NCI-H774 (cell line): ENCODE measurements around the gene CUEDC2.

ENCODE experiments used
- DNase-seq: peaks from one replicate; lab custom pipeline; 2025; lab: John Stamatoyannopoulos, UW

Gene CUEDC2

DNA sequence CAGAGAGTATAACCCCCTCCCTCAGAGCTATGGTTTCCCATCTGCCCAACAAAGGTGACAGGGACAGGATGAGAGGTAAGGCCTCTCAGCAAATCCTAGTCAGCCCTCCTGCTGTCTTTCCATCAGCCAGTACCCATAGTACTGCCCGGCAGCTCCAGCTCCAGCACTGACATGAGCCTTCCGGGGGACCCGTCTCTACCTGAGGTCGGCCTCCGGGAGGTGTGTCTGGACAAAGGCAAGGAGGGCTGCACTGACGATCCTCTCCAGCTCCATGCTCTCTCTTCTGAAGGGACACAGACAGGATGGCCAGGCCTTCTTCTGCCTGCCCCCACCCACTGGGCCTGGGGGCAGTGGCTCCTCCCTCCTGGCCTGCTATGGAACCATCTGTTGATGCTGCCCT, 7.5 kb downstream of the CUEDC2 start:
- no peak for DNase-seq

DNA sequence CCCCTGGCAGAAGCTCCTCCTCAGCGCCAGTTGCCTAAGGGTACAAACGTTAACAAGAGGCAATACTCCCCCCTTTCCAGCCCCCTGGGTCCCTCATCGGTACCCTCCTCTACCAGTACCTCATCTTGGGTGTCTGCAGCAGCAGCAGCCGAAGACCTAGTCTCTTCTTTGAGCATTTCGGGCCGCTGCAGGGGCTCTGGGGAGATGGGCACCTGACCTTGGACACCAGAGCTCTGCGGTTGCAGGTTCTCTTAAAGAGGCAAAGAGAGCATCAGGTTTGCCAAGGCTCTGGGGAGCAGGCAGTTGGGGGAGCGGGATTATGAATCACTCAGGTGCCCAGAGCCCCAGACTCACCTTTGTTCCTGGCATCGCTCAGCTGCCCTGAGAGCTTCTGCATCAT, 8.2 kb downstream of the CUEDC2 start:
- DNase-seq = no peak

DNA sequence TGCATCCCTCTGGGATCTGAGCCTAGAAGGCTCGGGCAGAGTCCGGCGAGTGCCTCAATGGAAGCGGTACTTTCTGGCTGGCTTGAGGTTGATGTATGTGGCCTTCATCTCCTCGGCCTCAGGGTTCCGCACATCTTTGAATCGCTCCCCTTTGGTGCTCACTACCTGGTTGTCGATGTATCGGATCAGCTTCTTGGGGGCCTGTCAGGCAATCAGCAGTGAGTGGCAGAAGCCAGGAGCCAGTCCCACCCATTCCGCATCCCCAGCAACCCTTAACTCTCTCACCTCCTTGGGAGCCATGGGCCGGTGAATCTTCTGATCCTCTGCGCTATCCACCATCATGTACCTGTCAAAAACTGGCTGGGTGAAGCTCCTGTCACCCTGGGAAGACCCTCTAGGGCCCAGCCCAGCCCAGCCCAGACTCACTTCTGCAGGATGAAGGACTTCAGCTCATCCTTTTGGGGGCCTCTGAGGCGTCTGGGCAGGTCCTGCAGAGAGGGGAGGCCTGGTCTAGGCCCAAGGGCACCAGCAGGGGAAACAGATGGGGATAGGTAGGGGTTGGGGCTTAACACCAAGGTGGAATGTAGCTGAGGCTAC, 8.9 kb downstream of the CUEDC2 start:
- DNase-seq = no peak

DNA sequence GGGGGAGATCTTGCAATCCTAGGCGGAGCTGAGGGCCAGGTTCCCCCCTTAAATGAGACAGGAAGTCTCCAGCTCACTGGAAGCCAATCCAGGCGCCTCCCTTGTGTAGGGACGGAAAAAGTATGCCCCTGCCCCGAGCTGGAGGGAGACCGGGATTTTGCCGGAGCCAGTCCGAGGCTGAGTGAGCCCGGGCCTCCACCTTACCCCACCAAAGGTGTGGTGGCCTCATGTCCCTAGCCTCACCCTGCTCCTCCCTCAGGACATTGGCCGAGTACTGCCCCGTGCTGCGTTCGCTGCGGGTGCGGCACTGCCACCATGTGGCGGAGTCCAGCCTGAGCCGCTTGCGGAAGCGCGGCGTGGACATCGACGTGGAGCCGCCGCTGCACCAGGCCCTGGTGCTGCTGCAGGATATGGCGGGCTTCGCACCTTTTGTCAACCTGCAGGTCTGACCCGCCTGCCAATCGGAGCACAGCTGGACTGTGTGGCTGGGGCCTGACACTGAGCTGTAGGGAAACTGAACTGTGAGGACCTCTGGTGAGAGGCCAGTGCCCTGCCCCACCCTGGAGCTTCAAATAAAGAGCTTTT, 9.7 kb downstream of the CUEDC2 start:
- DNase-seq = no peak

DNA sequence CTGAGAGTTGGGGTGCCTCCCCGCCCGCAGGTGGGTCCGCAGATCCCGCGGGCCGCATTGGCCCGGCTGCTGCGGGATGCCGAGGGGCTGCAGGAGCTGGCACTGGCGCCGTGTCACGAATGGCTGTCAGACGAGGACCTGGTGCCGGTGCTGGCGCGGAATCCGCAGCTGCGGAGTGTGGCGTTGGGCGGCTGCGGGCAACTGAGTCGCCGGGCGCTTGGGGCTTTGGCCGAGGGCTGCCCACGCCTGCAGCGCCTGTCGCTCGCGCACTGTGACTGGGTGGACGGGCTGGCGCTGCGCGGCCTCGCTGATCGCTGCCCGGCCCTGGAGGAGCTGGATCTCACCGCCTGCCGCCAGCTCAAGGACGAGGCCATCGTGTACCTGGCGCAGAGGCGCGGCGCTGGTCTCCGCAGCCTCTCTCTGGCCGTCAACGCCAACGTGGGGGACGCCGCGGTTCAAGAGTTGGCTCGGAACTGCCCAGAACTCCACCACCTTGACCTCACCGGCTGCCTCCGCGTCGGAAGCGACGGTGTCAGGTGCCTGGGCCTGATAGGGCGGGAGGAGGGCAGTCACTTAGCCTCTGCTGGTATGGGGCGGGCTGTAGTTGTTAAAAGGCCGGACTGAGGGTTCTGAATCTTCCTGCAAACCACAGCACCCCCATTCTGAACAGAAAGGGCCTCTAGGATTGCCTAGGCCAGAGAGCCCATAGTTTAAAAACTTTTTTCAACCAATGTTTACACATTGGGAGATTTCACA, 10.4 kb downstream of the CUEDC2 start:
- DNase-seq = no peak

DNA sequence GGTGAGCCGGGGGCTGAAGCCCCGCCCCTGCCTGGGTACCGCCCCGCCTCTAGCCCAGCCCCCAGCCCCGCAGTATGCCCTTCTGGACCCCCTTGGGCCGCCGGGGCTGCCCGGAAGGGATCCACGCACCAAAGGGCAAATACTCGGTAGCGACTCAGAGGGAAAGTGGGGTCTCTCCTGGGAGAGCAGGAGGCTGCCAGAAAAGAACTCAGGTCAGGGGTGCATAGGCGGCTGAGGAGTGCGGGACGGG, 10.9 kb downstream of the CUEDC2 start:
- no peak for DNase-seq

DNA sequence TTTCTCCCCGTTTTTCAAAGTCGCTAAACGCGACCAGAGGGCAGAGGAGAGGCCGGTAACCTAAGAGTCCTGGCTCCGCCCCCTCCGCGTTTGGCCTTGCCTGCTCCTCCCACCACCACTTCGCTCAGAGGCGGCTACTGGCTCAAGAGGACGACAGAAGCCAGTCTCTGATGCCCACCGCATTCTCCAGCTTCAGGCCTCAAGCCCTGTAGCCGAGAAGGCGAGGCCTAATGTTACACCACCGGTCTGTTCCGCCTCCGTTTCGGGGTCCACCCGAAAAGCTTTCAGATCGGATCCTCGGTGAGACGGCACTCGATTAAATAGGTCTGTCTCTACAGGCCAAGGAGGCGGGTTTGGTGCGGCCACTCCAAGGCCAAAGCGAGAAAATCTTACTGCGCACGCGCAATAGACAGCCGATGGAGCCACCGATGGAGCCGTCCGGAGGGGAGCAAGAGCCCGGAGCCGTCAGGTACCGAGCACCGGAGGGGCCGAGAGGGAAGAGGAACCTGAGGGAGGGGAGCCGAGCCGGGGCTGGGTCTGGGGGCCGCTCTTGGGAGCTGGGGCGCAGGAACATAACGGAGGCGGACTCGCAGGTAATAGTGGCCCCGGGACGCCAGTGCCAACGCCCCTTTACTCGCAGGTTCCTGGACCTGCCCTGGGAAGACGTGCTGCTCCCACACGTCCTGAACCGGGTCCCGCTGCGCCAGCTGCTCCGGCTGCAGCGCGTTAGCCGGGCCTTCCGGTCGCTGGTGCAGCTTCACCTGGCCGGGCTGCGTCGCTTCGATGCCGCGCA, 11.5 kb downstream of the CUEDC2 start, which contains the start of gene FBXL15:
Gene FBXL15 (plus strand): TSS at position 123 of the 793 bp plus-strand sequence. CDS start 294 bp downstream, at position 417.
- peak; percentile 78 for DNase-seq

DNA sequence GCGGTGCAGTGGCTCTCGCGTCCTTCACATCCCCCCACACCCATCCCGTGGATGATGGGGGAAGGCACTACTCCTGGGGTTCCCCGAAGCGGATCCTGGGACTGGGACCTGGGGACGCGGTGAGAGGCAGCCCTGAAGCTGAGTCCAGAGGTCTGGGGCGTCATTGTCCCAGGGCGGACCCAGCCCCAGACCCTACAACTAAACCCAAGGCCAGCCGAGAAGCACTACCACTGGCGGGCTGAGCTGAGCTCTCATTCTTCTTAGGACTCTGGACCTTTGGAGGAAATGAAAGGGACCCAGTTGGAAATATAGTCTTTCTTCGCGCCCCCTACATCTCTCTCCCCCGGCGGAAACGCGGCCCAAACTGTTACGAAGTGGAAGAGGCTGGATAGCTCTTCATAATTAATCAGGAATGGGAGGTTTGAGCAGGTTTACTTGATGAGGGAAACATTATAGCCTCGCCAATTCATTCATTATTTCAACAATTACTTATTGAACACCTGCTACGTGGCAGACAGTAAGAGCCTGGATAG, 12.1 kb downstream of the CUEDC2 start:
- DNase-seq = no peak

DNA sequence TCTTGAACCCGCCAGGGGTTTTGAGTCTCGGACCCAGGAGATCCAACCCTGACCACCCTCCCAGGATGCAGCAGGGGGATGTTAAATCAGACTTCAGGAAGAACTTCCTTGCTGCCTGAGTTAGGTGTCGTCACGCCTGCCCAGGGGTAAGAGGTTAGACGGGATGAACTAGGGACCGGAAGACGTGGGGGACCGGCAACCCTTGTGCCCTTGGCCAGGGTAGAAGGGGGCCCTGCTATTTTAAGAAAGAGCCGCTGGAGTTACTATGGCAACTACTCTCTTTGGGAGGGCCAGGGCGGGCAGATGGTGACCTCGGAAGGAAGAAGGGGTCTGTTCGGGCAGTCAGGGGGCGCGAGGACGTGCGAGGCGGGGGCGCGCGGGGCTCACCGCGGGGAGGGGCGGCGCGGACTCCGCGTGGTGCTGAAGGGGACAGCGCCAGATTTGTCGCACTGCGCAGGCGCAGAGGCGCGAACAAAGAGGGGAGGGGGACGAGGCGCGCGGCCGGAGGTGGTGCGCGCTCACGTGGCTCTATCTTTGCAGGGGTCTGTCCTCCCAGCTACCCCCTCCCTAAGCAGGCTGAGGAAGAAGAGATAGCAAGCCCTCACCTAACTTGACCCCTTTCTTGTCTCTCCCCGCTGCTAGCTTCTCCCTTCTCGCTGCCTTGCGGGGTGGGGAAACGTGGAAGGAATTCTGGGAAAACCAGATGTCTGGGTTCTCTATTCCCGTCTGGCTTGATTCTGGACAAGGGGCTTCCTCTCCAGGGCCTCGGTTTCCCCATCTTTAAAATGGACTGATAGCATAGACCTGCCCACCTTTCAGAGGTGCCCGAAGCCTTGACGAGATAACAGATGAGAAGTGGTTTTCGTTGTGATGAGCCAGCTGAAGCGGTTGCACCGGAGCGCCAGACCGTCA, 12.8 kb downstream of the CUEDC2 start:
- peak; percentile 56 for DNase-seq

DNA sequence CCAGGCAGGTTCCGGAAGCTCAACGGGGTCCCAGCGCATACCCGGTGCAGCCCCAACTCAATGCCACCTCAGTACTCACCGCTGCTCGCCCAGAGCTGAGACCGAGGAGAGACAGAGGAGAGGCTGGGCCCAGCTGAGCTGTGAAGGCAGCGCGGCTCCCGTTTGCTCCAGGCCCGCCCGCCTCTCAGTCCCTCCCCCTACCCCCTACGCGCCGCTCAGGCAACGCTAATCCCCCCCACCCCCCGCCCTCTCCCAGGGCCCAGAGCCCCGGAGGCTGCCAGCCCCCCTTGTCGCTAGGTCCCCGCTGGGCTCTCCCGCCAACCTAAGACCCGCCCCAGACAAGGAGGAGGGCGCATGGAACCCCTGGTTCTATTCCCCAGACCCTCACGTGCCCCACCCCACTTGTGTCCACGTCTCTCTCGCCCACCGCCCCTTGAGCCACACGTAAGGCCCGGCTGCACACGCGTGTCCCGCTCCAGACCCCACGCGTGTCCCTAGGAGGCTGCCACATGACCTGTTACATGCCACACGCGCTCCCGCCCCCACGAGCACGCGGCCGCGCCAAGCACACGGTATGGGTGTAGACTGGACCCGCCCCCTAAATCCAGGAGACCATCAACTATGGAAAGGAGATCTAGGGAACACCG, 13.6 kb downstream of the CUEDC2 start, which contains the start of gene PSD:
Gene PSD (minus strand): TSS at position 164 of the 647 bp plus-strand sequence. CDS start 1,747 bp downstream, outside the sequence.
- DNase-seq = peak; percentile 51

DNA sequence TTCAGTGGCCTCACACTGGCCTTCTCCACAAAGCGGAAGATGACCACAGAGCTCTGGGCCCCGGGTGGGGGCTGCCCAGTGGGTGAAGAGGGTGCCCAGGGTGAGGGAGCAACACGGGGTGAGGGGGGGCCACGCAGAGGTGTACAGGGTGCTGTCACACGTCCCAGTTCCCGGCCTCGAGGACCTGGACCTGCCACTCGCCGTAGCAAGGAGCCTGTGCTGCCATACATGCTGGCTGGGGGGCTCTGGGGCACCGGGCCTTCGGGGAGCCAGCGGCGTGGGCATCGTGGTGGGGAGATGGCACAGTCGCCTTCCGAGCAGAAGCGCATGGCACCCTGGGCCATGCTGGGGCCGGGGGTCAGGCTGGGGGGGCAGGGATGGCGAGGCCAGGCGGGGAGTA, 15.7 kb downstream of the CUEDC2 start:
- DNase-seq = no peak

DNA sequence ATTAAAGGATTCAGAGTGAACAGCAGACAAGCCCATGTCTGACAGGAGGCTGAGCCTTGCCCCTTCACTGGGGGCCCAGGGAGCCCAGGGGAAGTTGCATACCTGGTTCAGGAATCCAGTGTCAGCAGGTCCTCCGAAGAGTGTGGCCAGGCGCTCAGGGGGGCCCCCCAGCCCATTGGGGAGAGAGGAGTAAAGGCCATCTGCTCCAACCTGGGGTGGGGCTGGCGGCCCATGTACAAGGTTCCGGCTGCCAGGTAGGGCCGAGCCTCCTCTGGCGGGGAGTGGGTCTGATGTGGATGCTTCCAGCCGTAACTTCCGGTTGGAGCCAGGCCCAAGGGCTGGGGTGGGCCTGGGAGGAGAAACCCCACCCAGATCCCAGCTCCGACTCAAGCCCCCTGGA, 16.1 kb downstream of the CUEDC2 start:
- no peak for DNase-seq

DNA sequence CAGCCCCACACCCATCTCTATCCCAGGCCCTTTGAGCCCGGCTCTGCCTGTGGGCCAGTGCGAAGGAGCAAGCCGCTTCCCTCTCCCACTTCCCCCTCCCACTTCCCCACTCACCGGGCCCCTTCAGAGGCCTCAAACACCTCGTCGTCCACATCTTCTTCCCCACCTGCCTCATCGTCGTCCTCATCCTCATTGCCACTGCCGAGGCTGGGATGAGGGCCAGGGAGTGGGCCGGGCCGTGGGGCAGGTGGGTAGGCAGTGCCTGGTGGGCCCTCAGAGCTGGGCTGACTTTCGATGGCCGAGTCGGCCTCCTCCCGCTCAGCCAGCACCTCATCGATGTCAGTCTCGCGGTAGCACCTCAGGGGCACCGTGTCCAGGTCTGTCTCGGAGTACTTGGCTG, 17.6 kb downstream of the CUEDC2 start:
- DNase-seq = no peak

DNA sequence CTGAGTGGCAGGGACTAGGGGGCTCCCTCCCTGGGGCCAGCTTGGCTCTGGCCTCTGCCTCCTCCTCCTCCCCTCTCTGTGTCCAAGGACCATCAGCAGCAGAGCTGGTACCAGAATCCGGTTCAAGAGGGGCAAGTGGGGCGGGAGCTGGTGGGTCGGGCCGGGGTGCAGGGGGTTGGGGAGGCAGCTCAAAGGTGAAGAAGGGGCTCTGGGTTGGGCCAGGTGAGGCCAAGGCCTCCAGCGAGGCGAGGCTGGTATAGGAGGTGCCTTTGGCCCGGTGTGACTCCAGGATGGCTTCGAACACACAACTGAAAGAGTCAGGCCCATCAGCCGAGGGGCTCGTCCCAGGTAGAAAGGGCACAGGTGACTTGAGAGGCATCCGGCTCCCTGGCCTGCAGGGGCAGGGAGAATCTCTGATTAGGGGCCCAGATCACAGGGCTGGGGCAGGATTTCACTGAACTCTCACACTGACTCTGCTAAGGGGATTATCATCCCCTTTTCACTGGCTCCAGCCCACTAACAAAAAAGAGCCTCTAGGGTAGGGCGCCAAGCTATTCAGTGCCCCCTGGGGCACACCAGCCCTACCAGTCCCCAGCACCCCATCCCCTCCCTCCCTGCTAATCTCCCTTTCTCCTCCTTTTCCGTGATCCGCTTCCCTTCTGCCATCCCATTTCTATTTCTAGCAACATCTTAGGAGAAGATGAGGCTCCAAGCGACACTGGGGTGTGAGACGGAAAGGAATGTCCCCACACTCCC, 18.4 kb downstream of the CUEDC2 start:
- no peak for DNase-seq

DNA sequence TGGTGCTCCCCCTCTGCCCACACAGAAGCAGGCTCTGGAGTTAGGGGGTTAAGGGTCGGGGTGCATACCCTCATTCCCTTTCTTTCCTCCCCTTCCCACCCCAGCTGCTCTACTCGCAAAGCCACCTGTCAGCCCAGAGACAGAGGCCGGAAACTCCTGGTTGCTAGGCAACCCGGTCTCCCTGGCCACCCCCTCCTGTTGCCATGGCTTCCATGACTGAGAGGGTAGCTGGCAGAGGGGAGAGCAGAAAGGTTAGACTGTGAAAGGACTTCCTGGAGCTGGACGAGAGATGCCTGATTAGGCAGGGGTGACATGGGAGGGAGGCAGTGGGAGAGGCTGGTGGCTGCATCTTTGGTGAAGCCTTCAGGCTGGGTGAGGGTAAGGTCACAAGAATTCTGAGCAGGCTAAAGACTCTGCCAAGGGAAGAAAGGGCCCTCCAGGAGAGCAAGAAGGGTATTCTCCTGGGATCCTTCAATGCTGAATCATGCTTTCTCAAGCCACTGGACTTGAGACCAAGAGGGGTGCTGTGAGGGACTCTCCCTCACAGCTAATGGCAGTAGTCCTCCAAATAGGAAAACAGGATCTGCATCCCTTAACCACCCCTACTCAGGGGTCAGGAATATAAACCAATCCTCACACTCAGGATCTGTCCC, 19.2 kb downstream of the CUEDC2 start:
- DNase-seq = peak; percentile 54

DNA sequence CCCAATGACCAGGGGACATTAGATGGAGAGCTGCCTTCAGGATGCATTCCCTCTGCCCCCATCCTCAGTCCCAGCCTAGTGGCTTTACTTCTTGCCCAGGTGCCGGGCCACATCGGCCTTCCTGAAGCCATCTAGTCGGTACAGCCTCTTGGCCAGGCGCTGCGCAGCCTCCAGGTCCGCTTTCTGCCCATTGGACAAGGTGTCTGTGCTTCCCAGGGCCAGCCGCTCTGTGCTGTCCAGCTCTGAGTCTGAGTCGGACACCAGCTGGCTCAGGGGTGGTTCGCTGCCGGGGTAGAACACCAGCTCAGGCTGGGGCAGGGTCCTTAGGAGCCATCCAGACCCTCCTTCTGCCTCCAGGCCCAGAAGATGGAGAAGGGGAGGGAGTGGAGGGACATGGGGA, 20.1 kb downstream of the CUEDC2 start:
- no peak for DNase-seq

DNA sequence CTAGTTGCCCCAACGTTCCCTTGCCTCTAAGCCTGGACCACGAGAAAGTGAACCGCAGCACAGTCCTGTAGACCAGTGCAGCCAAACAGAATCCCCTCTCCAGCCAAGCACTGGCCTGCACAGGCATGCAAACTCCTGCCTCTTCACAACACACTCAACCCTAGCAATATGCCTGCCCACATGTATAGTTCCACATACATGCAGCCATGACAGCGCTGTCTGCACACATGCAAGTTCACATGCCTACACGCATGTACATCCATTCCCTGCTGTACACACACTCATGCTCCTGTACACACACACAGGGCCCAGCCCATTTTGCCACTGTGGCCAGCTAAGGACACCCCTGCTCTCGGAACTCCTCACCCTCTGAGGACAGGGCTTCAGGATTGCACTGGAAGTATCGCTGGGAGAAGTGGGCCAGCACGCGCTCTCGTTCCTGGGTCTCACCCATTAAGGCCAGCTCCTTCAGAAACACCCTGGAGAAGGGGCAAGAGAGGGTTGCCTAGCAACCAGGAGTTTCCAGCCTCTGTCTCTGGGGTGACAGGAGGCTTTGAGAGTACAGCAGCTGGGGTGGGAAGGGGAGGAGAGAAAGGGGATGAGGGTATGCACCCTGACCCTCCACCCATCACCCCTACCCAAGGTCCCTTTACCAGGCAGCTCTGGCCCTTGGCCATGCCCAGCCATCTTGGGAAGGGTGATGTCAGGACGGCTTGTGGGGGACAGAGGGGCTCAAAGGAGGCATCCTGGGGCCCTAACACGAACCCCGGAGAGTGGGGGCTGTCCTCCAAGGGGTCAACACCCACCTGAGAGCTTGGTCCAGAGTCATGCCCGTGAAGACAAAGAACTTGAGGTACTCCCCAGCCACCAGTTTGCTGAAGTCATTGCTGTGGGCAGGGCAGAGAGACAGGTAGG, 20.8 kb downstream of the CUEDC2 start:
- DNase-seq = no peak

DNA sequence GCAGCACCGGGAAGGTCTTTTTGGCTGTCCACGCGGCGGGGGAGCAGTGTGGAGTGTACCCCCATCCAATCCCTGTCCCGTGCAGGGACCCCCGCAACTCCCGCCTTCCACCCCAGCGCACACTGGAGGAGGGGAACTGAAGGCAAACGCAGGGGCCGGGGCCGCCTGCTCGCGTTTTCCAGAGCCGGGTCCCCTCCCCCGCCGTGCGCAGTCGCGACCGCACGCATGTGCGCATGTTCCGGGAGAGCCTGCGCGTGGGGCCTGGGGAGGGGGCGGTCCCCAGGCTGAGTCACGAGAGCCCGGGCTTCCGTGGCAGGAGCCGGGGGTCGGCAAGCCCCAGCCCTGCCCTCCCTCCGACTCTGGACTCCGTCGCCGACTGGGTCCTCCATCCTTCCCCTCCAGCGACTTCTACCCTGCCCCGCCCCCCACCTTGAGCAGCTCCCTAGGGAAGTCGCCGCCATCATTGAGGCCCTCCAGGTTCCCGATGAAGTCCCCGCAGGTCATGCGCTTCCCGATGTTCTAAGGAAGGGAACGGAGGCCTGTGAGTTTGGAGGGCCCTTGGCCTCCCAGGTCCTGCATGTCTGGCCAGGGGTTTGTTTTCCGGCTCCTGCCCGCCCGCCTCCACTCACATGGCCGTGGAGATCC, 21.8 kb downstream of the CUEDC2 start:
- no peak for DNase-seq
